ENCODE data around the gene SUCO.

Gene SUCO

DNA sequence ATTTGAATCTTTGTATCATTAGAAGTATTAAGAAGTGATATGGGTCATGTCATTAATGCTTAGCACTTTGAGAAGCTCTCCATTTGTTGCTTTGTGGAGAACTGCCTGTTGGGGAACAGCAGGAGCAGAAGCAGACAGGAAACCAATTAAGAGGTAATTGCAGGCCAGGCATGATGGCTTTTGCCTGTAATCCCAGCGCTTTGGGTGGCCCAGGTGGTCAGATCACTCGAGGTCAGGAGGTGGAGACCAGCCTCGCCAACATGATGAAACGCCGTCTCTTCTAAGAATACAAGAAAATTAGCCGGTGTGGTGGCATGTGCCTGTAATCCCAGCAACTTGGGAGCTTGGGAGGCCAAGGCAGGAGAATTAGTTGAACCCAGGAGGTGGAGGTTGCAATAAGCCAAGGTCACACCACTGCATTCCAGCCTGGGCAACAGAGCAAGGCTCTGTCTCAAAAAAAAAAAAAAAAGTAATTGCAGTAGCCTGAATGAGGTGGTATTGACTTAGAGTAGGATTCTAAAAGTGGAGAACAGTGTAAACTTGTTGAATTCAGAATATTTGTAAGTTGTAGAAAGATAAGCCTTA lies 68.2 kb downstream of the SUCO start:
- TF ChIP-seq, protein P1, sequence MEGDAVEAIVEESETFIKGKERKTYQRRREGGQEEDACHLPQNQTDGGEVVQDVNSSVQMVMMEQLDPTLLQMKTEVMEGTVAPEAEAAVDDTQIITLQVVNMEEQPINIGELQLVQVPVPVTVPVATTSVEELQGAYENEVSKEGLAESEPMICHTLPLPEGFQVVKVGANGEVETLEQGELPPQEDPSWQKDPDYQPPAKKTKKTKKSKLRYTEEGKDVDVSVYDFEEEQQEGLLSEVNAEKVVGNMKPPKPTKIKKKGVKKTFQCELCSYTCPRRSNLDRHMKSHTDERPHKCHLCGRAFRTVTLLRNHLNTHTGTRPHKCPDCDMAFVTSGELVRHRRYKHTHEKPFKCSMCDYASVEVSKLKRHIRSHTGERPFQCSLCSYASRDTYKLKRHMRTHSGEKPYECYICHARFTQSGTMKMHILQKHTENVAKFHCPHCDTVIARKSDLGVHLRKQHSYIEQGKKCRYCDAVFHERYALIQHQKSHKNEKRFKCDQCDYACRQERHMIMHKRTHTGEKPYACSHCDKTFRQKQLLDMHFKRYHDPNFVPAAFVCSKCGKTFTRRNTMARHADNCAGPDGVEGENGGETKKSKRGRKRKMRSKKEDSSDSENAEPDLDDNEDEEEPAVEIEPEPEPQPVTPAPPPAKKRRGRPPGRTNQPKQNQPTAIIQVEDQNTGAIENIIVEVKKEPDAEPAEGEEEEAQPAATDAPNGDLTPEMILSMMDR (IDR thresholded peaks at IDR 0.05; ENCODE audit: insufficient read depth, low read depth, low read length, missing control alignments): no peak
- H3K4me3 ChIP-seq (ENCODE audit: low read length): no peak overlapping the region
- DNase-seq (ENCODE audit: low read depth): no peak

DNA sequence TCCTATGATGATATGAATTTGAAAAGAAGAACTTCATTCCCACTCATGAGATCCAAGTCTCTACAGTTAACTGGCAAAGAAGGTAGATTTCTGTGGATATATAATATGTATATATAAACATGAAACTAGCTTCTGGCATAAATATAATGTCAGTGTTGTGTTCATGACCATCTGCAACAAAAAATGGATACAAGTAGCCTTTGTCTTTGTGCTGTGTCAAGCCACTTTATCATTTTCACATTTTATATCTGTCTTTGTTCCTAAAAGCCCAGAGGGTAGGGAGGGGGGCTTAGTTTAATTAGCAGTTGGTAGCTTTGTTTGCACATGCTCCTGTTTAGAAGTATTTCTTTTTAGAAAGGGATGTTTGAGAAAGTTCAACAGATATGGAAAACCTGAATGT lies 69.8 kb downstream of the SUCO start:
- TF ChIP-seq, protein P1 (IDR thresholded peaks at IDR 0.05; ENCODE audit: insufficient read depth, low read depth, low read length, missing control alignments): no peak
- no peak overlapping the region for H3K4me3 ChIP-seq (ENCODE audit: low read length)
- no peak for DNase-seq (ENCODE audit: low read depth)

DNA sequence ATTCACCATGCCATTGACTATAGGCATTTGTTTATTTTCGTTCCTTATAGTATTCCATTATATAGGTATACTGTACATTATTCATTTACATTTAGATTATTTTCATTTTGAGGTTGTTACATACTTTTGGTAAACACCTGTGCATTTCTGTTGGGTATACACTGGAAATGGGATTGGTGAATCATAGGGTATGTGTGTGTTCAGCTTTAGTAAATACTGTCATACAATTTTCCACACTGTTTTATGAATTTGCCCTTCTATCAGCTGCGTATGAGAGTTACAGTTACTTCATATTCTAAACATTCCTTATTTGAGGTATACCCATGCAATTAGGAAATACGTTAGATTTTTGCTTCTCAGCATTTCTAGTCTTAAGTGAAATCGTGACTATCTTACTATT lies 70.9 kb downstream of the SUCO start:
- no peak for DNase-seq (ENCODE audit: low read depth)
- TF ChIP-seq, protein P1 (IDR thresholded peaks at IDR 0.05; ENCODE audit: insufficient read depth, low read depth, low read length, missing control alignments): no peak

DNA sequence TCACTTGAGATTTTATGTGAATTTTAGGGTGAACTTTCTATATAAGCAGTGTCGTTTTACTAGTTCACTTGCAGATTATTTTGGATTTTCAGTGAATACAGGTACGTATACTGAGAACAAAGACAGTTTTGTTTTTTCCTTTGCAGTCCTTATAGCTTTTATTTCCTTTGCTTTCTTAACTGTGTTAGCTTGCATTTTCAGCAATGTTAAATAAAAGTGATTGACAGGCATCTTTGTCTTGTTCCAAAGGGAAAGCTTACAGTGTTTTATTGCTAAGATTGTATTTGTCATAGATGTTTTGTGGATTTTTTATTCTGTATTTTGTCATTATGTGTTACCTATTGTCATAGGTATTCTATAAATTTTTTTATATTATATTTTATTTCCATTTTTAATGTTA lies 72.7 kb downstream of the SUCO start:
- DNase-seq (ENCODE audit: low read depth): no peak
- H3K4me3 ChIP-seq (ENCODE audit: low read length): no peak overlapping the region
- TF ChIP-seq, protein P1 (IDR thresholded peaks at IDR 0.05; ENCODE audit: insufficient read depth, low read depth, low read length, missing control alignments): no peak

More for the DNA sequence above, 70.9 kb downstream of the SUCO start:
- no peak overlapping the region for H3K4me3 ChIP-seq (ENCODE audit: low read length)

DNA sequence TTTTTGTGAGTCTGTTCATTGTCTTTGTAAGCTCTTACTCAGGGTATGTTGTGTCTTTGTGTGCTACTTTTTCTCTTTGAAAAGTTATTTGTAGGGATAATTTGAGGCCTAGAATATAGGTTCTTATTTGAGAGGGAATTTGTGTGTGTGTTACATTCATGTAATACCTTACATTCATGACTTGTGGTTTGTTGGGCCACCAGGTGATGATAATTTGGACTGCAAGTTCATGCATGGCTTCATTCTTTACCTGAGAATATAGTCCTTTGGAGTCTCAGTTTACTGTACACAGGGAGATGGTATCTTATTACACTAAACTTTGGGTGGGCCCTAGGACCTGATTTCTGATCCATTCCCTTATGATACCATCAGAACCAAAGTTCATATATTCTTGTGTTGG lies 74.2 kb downstream of the SUCO start:
- TF ChIP-seq, protein P1 (IDR thresholded peaks at IDR 0.05; ENCODE audit: insufficient read depth, low read depth, low read length, missing control alignments): no peak
- DNase-seq (ENCODE audit: low read depth): peak; percentile 19
- H3K4me3 ChIP-seq (ENCODE audit: low read length): no peak overlapping the region

DNA sequence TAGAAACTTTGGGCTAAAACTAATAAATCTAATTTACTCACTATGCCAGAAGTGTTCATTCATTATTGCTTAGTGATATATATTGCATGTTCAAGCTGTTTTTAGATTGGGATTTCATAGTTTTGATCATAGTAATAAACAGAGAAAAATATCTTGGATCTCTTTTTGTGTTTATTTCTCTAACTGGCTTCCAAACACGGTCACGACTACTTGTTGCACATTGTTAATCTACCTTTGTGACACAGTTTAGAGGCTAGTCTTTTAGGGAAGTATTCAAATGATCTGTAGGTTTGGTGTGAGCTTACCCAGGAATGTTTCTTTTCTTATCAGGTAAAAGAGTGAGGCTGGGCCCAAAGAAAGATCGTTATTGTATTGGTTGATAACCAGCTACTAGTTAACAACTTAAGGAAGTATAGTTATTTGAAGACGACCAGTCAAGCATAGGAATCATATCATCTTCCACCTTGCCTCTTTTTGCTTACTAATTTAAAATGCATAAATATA lies 75.2 kb downstream of the SUCO start:
- DNase-seq (ENCODE audit: low read depth): no peak
- TF ChIP-seq, protein P1 (IDR thresholded peaks at IDR 0.05; ENCODE audit: insufficient read depth, low read depth, low read length, missing control alignments): no peak
- H3K4me3 ChIP-seq (ENCODE audit: low read length): no peak overlapping the region

DNA sequence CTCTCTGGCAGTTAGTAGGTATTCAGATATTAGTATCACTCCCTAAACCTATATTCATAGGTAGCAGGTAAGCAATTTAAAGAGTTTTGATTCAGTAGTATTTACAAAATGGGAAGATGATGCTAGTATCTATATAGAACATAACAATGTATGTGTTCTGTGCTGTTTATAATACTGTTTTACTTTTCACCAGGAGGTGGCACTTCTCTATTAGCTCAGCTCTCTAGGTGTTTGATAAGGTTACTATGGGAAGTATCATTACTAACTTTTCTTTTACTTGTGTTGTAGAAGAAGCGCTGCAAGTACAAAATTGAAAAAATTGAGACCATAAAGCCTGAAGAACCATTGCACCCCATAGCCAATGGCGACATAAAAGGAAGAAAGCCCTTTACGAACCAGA lies 76.6 kb downstream of the SUCO start:
- DNase-seq (ENCODE audit: low read depth): peak; percentile 49
- H3K4me3 ChIP-seq (ENCODE audit: low read length): no peak overlapping the region
- TF ChIP-seq, protein P1 (IDR thresholded peaks at IDR 0.05; ENCODE audit: insufficient read depth, low read depth, low read length, missing control alignments): peak; percentile 45
